Hematopoietic multipotent progenitor cell treated with erythropoietin and hydrocortisone succinate and interleukin-3 and kit ligand, for 4 days (in vitro differentiated cells): ENCODE measurements around the gene CPEB2.

Experiments
- DNase-seq: peaks from one replicate; pipeline ENCODE4 v3.0.0-alpha.2; 2015

The CPEB2 gene

DNA sequence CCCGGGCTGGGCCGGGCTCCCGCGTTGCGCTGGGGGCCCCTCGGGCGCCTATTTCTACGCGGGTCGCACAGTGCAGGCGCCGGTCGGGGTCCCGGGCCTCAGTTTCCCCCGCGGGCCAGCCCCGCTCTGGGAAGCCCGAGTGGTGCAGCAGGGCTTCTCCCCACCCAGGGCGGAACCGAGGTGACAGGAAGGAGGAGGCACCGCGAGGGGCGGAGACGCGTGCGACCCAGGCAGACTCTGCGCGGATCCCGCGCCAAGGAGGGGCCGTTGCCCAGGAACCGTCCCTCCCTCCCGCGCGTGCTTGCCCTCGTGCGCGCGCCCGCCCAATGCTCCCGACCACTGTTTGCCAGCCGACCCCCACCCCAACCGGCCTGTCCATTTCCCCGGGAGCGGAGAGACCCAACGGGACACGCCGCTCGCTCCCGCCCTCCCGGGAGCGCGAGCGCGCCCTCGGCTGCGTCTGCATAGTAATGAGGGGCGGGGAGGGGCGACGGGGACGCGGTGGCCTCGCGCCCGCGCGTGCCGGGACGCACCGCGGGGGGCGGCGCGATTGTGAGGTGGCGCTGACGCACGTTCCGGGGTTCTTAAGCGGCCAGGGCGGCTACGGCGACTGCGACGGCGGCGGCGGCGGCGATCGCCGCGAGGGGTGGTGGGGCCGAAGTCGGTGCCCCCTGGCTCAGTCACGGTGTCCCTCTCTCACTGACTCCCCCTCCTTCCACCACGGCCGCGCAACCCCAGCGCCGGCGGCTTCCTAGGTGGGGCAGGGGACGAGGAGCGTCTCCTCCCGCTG lies at the start of gene CPEB2:
TSS of gene CPEB2 (plus strand) at position 613 of the 790 bp plus-strand sequence. CDS start 193 bp downstream, outside the sequence.
- peak; percentile 96 for DNase-seq

DNA sequence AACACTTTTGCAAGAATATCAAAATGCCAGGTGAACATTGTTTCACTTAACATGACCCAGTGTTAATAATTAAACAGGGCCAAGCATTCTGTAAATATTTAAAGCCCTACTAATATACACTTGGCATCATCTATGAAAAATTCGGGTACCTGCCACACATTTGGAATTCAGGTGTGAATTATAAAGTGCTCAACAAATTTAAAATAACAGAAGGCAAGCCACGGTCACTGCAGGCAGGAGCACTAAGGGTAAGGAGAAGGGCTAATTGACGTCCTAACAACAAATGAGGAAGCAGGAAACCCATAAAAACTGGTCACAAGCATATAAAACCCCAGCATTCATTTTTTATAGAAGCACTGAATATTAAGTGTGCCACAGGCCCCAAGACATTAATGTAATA lies 43.8 kb upstream of the CPEB2 start:
- no peak for DNase-seq

- DNase-seq: no peak
Observed at GRCh38 chr4:14961292-14961691, 41.0 kb upstream of the CPEB2 start.

DNA sequence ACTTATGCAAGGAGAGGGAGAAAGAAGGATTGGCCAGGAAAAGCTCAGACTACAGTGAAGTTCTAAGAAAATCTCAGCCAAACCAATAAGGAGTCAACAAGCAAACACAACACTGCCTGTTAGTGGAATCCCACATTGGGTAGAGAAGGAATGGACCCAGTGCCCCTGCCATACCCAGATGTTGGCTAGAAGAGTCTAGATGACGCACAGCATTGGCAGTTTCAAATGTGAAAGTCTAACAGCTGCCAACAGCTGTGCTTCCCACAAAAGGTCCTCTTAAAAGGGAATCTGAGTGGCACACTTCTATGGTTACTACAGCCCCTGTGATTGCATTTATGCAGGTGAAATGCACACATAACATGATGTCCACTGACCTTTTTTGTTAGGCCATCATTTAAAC lies 37.2 kb upstream of the CPEB2 start:
- DNase-seq: no peak

- DNase-seq: no peak
Observed at GRCh38 chr4:14967982-14968381, 34.3 kb upstream of the CPEB2 start.

- DNase-seq: no peak
Observed at GRCh38 chr4:14977830-14978229, 24.5 kb upstream of the CPEB2 start.

DNA sequence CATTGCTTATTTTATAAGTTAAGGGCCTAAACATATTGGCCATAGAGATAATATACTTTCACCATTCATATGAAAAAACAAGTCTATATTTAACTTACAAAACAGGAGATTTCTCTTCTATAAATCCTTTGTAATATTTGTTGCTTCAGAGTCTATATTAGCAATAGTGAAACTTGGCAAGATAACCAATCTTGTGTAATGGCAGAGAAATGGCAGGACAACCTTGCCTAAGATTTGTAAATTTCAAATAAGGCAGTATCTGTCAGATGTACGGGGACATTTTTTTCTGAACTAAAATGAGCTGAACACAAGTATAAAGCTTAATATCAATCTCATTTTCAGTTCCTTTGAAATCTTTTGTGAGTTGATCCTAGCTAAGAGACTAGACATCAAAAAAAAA lies 17.8 kb upstream of the CPEB2 start:
- DNase-seq: no peak

- DNase-seq: no peak
Observed at GRCh38 chr4:14985161-14985560, 17.1 kb upstream of the CPEB2 start.

GRCh38 chr4:14985843-14986242 lies 16.4 kb upstream of the CPEB2 start:
- DNase-seq: no peak

DNA sequence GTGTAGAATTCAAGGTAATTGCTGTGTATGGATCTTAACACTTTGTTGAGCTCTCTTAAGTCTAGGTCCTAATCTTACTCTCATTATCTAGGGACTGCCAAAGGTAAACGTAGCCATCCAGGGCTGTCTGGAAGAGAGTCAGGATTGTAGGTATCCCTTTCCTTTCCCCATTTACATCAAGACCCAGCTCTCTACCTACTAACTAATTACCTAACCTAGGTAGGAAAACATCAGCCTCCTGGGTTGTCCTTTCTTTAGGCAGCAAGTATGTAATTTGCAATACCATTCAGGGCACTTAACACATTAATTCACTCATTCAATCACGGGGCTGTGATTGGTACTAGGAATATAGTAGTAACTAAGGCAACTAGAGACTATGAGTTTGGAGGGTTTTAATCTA lies 15.2 kb upstream of the CPEB2 start:
- DNase-seq: no peak

- no peak for DNase-seq
Observed at GRCh38 chr4:14990484-14990883, 11.8 kb upstream of the CPEB2 start.

GRCh38 chr4:14994242-14994641 lies 8.0 kb upstream of the CPEB2 start:
- DNase-seq: peak; percentile 14

- DNase-seq: peak; percentile 74
Observed at GRCh38 chr4:15001248-15001868, 923 bp upstream of the CPEB2 start.

DNA sequence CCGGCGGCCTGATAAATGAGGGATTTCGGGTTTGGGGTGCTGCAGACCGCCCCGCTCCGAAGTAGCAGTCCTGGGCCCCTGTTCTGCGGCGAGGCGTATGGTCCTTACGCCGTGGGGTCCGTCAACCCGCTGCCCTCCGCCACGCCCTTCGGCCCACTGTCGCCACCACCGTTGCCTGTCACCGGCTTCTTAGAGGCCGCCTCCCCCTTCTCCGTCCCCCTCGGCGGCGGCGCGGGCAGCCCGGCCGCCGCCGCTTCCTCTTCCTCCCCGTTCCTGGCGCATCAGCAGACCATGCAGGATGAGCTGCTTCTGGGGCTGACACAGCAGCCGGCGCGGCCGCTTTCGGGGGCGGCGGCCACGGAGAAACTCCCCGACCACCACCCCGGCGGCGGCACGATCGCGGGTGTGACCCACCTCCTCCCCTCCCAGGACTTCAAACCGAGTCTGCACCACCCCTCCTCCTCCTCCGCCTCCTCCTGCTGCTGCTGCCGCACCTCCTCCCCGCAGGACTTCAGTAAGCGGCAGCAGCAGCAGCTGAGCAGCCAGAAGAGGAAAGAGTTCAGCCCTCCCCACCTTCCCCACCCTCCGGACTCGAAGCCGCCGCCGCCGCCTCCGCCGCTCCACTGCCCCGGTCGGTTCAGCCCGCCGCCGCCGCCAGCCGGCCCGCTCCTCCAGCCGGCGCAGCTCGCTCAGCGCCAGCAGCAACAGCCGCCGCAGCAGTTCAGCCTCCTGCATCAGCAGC lies 549 bp downstream of the CPEB2 start:
- DNase-seq: peak; percentile 85

DNA sequence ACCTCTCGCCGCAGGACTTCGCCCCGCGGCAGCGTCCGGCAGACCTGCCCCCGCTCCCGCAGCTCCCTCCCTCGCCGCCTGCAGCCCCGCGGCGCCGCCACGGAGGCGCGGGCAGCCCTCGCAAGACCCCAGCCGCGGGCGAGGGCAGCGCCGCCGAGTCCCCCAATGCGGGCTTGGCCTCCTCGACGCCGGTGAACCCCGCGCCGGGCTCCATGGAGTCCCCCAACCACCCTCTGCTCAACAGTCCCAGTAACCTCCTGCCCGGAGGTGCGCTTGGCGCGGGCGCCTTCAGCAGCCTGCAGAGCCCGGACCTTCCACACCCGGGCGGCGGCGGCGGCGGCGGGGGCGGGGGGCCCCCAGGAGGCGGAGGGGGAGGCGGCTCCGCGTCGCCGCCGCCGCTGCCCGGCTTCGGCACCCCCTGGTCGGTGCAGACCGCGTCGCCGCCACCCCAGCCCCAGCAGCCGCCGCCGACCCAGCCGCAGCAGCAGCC lies 1.2 kb downstream of the CPEB2 start:
- peak; percentile 70 for DNase-seq

DNA sequence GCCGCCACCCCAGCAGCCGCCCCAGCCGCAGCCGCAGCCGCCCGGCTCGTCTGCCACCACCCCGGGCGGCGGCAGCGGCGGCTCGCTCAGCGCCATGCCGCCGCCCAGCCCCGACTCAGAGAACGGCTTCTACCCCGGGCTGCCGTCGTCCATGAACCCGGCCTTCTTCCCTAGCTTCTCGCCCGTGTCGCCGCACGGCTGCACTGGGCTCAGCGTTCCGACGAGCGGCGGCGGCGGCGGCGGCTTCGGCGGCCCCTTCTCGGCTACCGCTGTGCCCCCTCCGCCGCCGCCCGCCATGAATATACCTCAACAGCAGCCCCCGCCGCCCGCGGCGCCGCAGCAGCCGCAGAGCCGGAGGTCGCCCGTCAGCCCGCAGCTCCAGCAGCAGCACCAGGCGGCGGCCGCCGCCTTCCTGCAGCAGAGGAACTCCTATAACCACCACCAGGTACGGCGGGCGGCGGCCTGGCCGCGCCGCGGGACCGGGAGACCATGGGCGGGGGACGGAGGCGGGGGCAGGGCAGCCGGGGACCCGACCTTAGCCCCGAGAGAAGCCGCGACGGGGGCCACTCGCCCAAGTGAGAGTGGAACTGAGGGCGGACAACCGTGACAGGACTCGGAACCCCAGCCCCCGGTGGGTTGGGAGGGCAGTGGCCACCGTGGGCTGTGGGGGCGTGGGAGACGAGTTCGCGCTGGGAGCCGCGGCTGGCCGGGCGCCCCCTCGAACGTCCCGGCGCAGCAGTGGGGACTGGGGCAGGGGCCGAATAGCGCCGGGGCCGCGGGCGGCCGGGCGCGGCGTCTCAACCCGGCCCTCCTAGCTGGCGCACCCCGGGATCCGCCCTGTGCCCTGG lies 1.8 kb downstream of the CPEB2 start:
- DNase-seq: peak; percentile 60

DNA sequence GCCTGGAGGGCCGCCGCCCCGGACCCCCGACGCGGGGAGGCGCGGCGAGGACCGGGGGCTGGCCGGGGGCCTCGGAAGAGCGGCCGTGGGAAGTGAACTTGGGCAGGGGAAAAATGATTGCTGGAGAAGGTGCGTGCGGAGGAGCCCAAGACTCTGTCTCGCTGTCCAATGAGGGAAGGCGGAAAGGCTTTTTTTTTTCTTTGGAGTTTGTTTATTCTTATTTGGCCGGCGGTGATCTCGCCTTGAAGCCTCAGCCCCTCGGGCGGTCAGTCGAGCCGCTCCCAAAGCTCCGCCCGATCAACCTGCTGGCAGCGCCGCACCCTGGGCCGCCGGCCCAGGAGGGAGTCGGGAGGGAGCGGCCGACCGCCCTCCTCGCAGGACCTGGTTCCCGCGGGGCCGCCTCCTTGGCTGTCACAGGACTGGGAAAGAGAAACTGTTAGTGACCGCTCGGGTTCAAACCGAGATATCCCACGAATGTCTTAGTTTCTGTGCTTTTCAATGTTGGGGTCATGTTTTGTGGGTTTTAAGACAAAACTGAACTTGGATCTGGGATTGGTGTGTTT lies 2.5 kb downstream of the CPEB2 start:
- peak; percentile 73 for DNase-seq

DNA sequence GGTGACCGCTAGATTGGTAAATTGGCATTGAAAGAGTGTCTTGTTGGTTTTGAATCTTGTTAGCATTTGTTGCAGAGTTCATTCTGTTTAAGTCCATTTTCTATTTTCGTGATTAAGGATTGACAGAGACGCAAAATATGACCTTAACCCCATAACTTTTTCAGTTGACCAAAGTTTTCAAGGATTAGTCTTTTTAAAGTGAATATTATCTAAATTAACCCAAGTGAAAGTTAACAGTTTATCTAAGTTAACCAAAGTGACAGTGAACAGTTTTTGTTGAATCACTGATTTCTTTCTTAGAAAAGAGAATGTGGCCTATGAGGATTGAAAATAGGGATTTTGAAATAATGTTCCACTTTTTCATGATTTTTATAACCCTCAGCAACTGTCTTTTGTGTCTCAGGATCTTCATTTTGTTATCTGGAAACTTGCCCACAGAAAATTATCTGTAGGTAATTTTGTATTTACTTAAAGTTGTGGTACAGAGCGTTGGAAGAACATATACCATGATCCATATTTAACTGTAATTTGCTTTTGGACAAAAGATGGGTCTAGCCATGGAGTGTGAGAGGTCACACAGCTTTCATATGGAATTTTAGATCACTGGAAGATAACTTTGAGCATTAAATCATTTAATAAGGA lies 3.3 kb downstream of the CPEB2 start:
- DNase-seq: no peak

DNA sequence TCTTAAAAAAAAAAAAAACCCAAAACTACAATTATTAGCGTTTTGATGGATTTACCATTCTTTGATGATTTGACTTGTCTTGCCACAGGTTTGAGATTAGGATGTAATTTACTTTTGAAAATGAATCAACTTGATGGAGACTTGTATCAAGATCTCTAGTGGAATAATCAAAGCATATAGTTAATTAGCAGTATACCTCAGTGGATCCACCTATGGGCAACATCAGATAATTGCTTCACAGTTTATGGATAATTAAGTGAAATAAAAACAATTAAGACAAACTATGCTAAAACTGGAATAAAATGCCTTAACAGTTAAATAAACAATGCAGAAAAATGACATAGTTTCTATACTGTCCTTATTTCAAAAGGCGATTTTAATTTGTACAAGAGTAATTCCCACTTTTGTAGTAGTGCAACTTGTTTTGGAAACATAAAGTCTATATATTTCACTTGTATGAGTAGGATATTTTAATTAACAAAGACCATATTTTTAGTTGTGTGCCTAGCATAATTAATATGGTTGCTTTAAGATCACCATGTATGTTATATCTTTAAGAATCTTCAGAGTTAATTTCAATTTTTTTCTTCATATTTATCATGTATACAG lies 4.2 kb downstream of the CPEB2 start:
- peak; percentile 54 for DNase-seq

DNA sequence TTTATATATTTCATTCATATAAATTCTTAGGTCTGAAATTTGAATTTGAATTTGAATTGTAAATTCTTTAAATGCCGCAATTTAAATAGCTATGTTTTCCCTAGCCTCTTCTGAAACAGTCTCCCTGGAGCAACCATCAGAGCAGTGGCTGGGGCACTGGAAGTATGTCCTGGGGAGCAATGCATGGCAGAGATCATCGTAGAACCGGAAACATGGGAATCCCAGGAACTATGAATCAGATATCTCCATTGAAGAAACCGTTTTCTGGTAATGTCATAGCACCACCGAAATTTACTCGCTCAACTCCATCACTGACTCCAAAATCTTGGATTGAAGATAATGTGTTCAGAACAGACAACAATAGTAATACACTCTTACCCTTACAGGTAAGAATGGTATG lies 4.9 kb downstream of the CPEB2 start:
- DNase-seq: no peak

GRCh38 chr4:15010038-15010585 lies 7.8 kb downstream of the CPEB2 start:
- no peak for DNase-seq
